Adrenal gland (tissue), 5 donors: Measurements from ENCODE around the gene FAM209B.

Source experiments
- POLR2A ChIP-seq, 2 donors: fragments of 450-650 bp; IDR thresholded peaks; one replicate each; pipeline ENCODE4 v1.6.1; 2017; ENCODE audit warnings: antibody characterized with exemption in 2 of 2, mild to moderate bottlenecking in 2 of 2, moderate library complexity in 1 of 2
- TF ChIP-seq, protein P1 (sequence below), 6 experiments: fragments of 450-650 bp in 4 of 6; fragments of 200-600 bp in 2 of 6; sonication (generic) in 1 of 6; IDR thresholded peaks; 1 replicate in 5 of 6; 2 replicates in 1 of 6; pipeline versions ENCODE4 v1.5.1 to v1.8.0; 2016 to 2021; ENCODE audit warnings: antibody characterized with exemption in 6 of 6, mild to moderate bottlenecking in 2 of 6, moderate library complexity in 1 of 6
- donor health status: DM: no; HTN: no; CAD: no.

DNA sequence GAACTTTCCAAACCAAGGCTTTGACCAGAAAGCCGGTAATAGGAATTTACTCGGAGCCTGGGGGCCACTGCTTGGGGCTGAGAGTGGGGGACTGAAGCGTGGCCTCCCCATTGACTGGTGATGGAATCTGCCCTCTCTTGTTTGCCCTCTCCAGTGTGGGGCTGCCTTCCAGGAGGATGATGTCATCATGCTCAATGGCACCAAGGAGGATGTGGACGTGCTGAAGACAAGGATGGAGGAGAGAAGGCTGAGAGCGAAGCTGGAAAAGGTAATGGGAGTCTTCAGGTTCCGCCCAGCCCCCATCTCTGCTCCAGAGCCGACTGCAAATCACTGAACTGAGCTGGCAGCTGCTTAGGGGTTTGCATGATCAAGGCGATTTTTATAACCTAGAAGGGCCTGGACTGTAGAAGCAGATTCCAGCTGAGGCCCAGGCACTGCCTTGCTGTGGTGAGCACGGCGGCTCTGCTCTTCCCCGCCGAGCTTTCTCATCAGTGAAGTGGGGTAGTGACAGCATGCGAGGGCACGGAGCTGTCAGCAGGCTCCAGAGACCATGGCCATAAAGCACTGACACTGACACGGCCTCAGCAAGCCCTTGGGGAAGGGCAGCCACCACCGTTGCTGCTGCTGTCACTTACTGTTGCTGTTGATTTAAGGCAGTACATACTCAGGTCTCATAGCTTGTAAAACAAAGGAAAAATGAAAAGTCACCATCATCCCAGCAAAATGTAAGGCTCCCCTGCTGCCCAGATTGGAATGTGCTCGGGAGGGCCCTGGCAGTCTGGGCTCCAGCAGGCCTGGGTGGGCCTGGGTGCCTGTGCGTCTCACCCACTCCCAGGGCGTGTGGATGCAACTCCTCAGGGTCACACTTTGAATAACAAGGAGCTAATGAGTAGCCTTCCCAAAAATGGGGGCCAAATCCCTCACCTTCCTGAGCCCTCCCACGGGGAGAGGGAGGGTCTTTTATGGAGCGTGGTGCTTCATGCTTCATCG lies 19.6 kb upstream of the FAM209B start:
- TF ChIP-seq, protein P1, sequence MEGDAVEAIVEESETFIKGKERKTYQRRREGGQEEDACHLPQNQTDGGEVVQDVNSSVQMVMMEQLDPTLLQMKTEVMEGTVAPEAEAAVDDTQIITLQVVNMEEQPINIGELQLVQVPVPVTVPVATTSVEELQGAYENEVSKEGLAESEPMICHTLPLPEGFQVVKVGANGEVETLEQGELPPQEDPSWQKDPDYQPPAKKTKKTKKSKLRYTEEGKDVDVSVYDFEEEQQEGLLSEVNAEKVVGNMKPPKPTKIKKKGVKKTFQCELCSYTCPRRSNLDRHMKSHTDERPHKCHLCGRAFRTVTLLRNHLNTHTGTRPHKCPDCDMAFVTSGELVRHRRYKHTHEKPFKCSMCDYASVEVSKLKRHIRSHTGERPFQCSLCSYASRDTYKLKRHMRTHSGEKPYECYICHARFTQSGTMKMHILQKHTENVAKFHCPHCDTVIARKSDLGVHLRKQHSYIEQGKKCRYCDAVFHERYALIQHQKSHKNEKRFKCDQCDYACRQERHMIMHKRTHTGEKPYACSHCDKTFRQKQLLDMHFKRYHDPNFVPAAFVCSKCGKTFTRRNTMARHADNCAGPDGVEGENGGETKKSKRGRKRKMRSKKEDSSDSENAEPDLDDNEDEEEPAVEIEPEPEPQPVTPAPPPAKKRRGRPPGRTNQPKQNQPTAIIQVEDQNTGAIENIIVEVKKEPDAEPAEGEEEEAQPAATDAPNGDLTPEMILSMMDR (IDR thresholded peaks at IDR 0.05): no peak
- no peak for TF ChIP-seq POLR2A (IDR thresholded peaks at IDR 0.05)
